A549 (cell line): ENCODE results near the gene PYGM. TPM values are rescaled to one million over a fixed set of nuclear protein-coding genes. Genes with fewer than 3 reads are reported as not detected.

Experiments used
- ATAC-seq, 2 experiments: fragments of 200-7000 bp in 1 of 2; fragments of >200 bp in 1 of 2; cut with Nextera tagmentation in 1 of 2; cut with Tn5 transposase in 1 of 2; 3 replicates each; pipeline versions ENCODE4 v1.8.0 to v1.9.1; 2018 to 2020; ENCODE audit warnings: mild to moderate bottlenecking in 1 of 2, moderate library complexity in 1 of 2
- CTCF ChIA-PET: fragments of 300-600 bp; sonication (Branson Sonifier 250); formaldehyde crosslinking; extraction: SDS; loops from one replicate; lab custom pipeline; 2021; ENCODE audit warnings: antibody characterized with exemption, inconsistent platforms; lab: Yijun Ruan, JAX
- POLR2A ChIA-PET: fragments of 350-600 bp; formaldehyde crosslinking; extraction: SDS; loops from one replicate; lab custom pipeline; 2021; ENCODE audit warnings: antibody characterized with exemption, inconsistent platforms; lab: Yijun Ruan, JAX
- DNase-seq, 2 experiments: peaks; one replicate each; pipeline versions ENCODE4 v3.0.0 to v3.0.0-alpha.2; 2011 to 2016; ENCODE audit warnings: low read depth in 1 of 2, low spot score in 1 of 2
- FAIRE-seq: peaks from 2 replicates; lab custom pipeline; 2011; peaks lifted over from hg19 to GRCh38; lab: Jason Lieb, UNC
- H3K27ac ChIP-seq, 2 experiments: fragments of >200 bp; sonication (Bioruptor Twin); formaldehyde crosslinking; 3 replicates each; pipeline ENCODE4 v1.5.1; 2016 to 2017
- H3K4me1 ChIP-seq: fragments of >200 bp; sonication (Bioruptor Twin); formaldehyde crosslinking; 3 replicates; pipeline ENCODE4 v1.6.1; 2016
- H3K4me2 ChIP-seq: fragments of >200 bp; sonication (Bioruptor Twin); formaldehyde crosslinking; 3 replicates; pipeline ENCODE4 v1.6.1; 2016
- H3K4me3 ChIP-seq: fragments of >200 bp; sonication (Bioruptor Twin); formaldehyde crosslinking; 3 replicates; pipeline ENCODE4 v1.5.1; 2016
- H3K9me3 ChIP-seq: fragments of >200 bp; sonication (Bioruptor Twin); formaldehyde crosslinking; 3 replicates; pipeline ENCODE4 v1.6.1; 2016
- BHLHE40 ChIP-seq: IDR thresholded peaks from 2 replicates; pipeline ENCODE4 v1.6.1; 2012; ENCODE audit warnings: low read depth, low read length, inconsistent platforms
- CBX2 ChIP-seq: fragments of 200-600 bp; sonication (generic); IDR thresholded peaks from 2 replicates; pipeline ENCODE4 v1.6.1; 2016; ENCODE audit warnings: low read depth, mild to moderate bottlenecking, borderline replicate concordance
- CHD4 ChIP-seq: fragments of 200-600 bp; sonication (generic); IDR thresholded peaks from 2 replicates; pipeline ENCODE4 v1.6.1; 2016; ENCODE audit warnings: antibody characterized with exemption, mild to moderate bottlenecking, borderline replicate concordance
- EHMT2 ChIP-seq: fragments of 200-600 bp; sonication (generic); IDR thresholded peaks from 2 replicates; pipeline ENCODE4 v1.6.1; 2016; ENCODE audit warnings: antibody characterized with exemption, low read depth, mild to moderate bottlenecking, moderate library complexity
- ESRRA ChIP-seq: fragments of 150-350 bp; IDR thresholded peaks from 2 replicates; pipeline ENCODE4 v1.6.1; 2014; ENCODE audit warnings: mild to moderate bottlenecking, low read length, borderline replicate concordance
- HDAC2 ChIP-seq: fragments of 200-600 bp; sonication (generic); IDR thresholded peaks from 2 replicates; pipeline ENCODE4 v1.6.1; 2016
- MAZ ChIP-seq: fragments of 150-350 bp; IDR thresholded peaks from 2 replicates; pipeline ENCODE4 v1.6.1; 2014; ENCODE audit warnings: antibody characterized with exemption, low read depth, low read length, borderline replicate concordance
- NFE2L2 ChIP-seq: fragments of 150-350 bp; conservative IDR thresholded peaks from 2 replicates; pipeline ENCODE4 v1.6.1; 2014; ENCODE audit warnings: low read length
- PHF8 ChIP-seq: fragments of 200-600 bp; sonication (generic); IDR thresholded peaks from 2 replicates; pipeline ENCODE4 v1.6.1; 2016; ENCODE audit warnings: low read depth, mild to moderate bottlenecking, antibody characterized with exemption, moderate library complexity, borderline replicate concordance
- POLR2A ChIP-seq: IDR thresholded peaks from 2 replicates; pipeline ENCODE4 v1.6.1; 2012; ENCODE audit warnings: mild to moderate bottlenecking, low read length
- RAD21 ChIP-seq, 2 experiments: fragments of >200 bp in 1 of 2; sonication (Bioruptor Twin) in 1 of 2; formaldehyde crosslinking in 1 of 2; IDR thresholded peaks in 1 of 2; conservative IDR thresholded peaks in 1 of 2; 2 replicates in 1 of 2; 3 replicates in 1 of 2; pipeline ENCODE4 v1.6.1; 2012 to 2018; ENCODE audit warnings: inconsistent platforms in 1 of 2
- RARB ChIP-seq: fragments of 250-450 bp; sonication (Bioruptor Pico); IDR thresholded peaks from 2 replicates; pipeline ENCODE4 v1.8.0; 2021; ENCODE audit warnings: mild to moderate bottlenecking, moderate library complexity
- SREBF2 ChIP-seq: fragments of 450-650 bp; IDR thresholded peaks from 2 replicates; pipeline ENCODE4 v1.6.1; 2014; ENCODE audit warnings: mild to moderate bottlenecking, moderate library complexity
- TFCP2L1 ChIP-seq: fragments of 250-450 bp; sonication (Bioruptor Pico); IDR thresholded peaks from 2 replicates; pipeline ENCODE4 v1.5.0; 2021; ENCODE audit warnings: mild to moderate bottlenecking
- ZSCAN20 ChIP-seq: fragments of 250-450 bp; sonication (Bioruptor Pico); IDR thresholded peaks from 2 replicates; pipeline ENCODE4 v1.8.0; 2022; ENCODE audit warnings: mild to moderate bottlenecking, moderate library complexity
- whole genome bisulfite sequencing: methylation state at CpG from one replicate; pipeline ENCODE4 v1.1.6; 2017; ENCODE audit errors: missing lambda C conversion rate; 5-methylcytosine and 5-hydroxymethylcytosine counted together
- polyA plus RNA-seq, 4 experiments: library from polyadenylated mRNA; depleted of rRNA in 3 of 4; stranded (reverse); fragments of >200 nt; fragmentation: RNase III in 1 of 4; extraction: RNeasy Plus Mini Kit Qiagen cat#74134 plus additional on column Dnase treatment in 1 of 4; gene quantifications; 2 replicates in 3 of 4; 3 replicates in 1 of 4; pipeline ENCODE4 v1.2.3, GENCODE V29; 2011 to 2017
- TF ChIP-seq, protein P1 (sequence below): fragments of >200 bp; sonication (Bioruptor Twin); formaldehyde crosslinking; IDR thresholded peaks from 2 replicates; pipeline ENCODE4 v1.6.1; 2016
- TF ChIP-seq, protein P2 (sequence below): fragments of 250-450 bp; sonication (Bioruptor Pico); IDR thresholded peaks from 2 replicates; pipeline ENCODE4 v1.5.0; 2021; ENCODE audit warnings: mild to moderate bottlenecking, moderate library complexity, borderline replicate concordance
- TF ChIP-seq, protein P3 (sequence below): fragments of 200-600 bp; sonication (generic); IDR thresholded peaks from 2 replicates; pipeline ENCODE4 v1.6.1; 2016; ENCODE audit warnings: antibody characterized with exemption, mild to moderate bottlenecking, moderate library complexity

The PYGM gene
- polyA plus RNA-seq, 2 of the 4 experiments (the other 2 are of a cell fraction), result 0.22 to 0.23 TPM

DNA sequence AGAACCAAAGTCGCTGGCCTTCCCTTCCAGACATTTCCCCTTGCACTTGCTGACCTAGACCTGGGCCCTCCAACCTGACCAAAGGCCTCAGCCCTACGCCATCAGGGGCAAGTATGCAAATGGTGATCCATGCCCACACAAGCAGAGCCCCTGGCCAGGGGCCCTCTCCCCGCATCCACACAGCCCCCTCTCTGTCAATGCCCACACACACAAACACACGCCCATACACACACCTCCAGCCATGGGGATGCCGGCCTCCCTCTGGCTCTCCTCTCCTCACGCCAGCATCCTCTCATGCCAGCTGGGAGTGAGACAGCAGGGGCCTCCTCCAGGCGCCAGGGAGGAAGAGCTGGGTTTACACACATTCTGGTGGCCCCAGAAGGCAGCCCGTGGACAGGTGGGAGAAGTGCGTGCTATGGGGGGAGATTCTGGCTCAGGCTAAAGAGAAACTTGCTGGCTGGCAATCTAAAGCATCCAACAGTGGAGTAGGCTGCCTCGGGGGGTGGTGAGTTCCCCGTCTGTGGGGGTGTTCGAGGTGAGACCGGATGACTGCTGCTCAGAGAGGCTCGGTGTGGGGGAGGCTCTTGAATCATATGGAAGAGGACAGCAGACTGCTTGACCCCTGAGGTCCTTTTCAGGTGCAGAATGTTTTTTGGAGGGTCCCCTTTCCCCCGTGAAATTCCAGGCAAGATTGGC lies 41.5 kb downstream of the PYGM start:
- WGBS, result 60% methylated on average over 15 of the region's 15 CpGs
- FAIRE-seq (no peak), ATAC-seq (no peak), DNase-seq (no peak)
- H3K4me3 ChIP-seq, result no peak overlapping the region
- H3K27ac ChIP-seq, result no peak overlapping the region
- H3K4me1 ChIP-seq, result peaks cover 3% of the 10 kb centered on the region; the same call in 1 of the 3 replicates
- ChIA-PET CTCF (interaction anchor here (1.4 to 8.1 kb wide), 8 partner anchors 9 to 229 kb away, joined by 3 to 48 read pairs (median 5); no protein-coding TSS in a partner anchor), POLR2A (no interaction called here)
- H3K9me3 ChIP-seq, result no peaks in the 10 kb centered on the region
- TF ChIP-seq RARB (CRISPR knock-in tag) (no peak), SREBF2 (no peak), ZSCAN20 (CRISPR knock-in tag) (no peak), CHD4 (no peak), PHF8 (no peak), RAD21 (conservative IDR thresholded peaks at IDR 0.05 in 1 of 2, IDR thresholded peaks at IDR 0.05 in 1 of 2) (no peak), POLR2A (no peak), TFCP2L1 (no peak), MAZ (no peak)
- TF ChIP-seq, protein P1, sequence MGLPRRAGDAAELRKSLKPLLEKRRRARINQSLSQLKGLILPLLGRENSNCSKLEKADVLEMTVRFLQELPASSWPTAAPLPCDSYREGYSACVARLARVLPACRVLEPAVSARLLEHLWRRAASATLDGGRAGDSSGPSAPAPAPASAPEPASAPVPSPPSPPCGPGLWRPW, result no peak
- TF ChIP-seq, protein P2, sequence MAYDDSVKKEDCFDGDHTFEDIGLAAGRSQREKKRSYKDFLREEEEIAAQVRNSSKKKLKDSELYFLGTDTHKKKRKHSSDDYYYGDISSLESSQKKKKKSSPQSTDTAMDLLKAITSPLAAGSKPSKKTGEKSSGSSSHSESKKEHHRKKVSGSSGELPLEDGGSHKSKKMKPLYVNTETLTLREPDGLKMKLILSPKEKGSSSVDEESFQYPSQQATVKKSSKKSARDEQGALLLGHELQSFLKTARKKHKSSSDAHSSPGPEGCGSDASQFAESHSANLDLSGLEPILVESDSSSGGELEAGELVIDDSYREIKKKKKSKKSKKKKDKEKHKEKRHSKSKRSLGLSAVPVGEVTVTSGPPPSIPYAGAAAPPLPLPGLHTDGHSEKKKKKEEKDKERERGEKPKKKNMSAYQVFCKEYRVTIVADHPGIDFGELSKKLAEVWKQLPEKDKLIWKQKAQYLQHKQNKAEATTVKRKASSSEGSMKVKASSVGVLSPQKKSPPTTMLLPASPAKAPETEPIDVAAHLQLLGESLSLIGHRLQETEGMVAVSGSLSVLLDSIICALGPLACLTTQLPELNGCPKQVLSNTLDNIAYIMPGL (CRISPR knock-in tag), result no peak
- TF ChIP-seq, protein P3, sequence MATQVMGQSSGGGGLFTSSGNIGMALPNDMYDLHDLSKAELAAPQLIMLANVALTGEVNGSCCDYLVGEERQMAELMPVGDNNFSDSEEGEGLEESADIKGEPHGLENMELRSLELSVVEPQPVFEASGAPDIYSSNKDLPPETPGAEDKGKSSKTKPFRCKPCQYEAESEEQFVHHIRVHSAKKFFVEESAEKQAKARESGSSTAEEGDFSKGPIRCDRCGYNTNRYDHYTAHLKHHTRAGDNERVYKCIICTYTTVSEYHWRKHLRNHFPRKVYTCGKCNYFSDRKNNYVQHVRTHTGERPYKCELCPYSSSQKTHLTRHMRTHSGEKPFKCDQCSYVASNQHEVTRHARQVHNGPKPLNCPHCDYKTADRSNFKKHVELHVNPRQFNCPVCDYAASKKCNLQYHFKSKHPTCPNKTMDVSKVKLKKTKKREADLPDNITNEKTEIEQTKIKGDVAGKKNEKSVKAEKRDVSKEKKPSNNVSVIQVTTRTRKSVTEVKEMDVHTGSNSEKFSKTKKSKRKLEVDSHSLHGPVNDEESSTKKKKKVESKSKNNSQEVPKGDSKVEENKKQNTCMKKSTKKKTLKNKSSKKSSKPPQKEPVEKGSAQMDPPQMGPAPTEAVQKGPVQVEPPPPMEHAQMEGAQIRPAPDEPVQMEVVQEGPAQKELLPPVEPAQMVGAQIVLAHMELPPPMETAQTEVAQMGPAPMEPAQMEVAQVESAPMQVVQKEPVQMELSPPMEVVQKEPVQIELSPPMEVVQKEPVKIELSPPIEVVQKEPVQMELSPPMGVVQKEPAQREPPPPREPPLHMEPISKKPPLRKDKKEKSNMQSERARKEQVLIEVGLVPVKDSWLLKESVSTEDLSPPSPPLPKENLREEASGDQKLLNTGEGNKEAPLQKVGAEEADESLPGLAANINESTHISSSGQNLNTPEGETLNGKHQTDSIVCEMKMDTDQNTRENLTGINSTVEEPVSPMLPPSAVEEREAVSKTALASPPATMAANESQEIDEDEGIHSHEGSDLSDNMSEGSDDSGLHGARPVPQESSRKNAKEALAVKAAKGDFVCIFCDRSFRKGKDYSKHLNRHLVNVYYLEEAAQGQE, result no peak
- no peak overlapping the region for H3K4me2 ChIP-seq

DNA sequence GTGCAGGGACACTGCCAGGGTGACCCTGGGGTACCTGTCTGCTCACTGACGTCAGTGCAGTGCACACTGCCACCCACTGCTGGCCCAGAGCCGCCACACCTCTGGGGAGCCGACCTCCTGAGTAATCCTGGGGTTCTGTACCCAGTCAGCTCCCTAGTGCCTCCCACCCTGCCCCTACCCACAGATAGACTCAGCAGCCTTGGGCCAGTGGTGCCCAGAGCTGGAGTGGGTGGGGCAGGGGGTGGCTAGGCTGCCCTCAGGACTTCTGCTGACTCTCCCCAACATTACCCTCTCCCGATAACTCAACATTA lies 42.6 kb downstream of the PYGM start:
- 91% methylated on average over 1 of the region's 4 CpGs for WGBS
- POLR2A ChIA-PET, result no interaction called here
- Histone ChIP-seq H3K9me3 (no peaks in the 10 kb centered on the region), H3K4me1 (peaks cover 4% of the 10 kb centered on the region; the same call in 1 of the 3 replicates), H3K4me2 (no peak overlapping the region), H3K27ac (no peak overlapping the region), H3K4me3 (no peak overlapping the region)
- TF ChIP-seq ESRRA, result no peak
- TF ChIP-seq CHD4, result no peak
- no peak for TF ChIP-seq CBX2
- TF ChIP-seq POLR2A, result no peak
- no peak for TF ChIP-seq SREBF2
- no peak for TF ChIP-seq HDAC2
- TF ChIP-seq EHMT2, result no peak
- TF ChIP-seq ZSCAN20 (CRISPR knock-in tag), result no peak
- TF ChIP-seq BHLHE40, result no peak
- no peak for TF ChIP-seq TFCP2L1
- TF ChIP-seq NFE2L2, result no peak
- ATAC-seq, result no peak; a peak in 1 of 6 replicates
- CTCF ChIA-PET, result interaction anchor here (0.6 to 8.1 kb wide), 7 partner anchors 9 to 262 kb away, joined by 3 to 48 read pairs (median 6); partner anchors contain the start of gene RASGRP2
- no peak for DNase-seq
- no peak for FAIRE-seq
